ENCODE results near the gene LRRC3. TPM values are rescaled to one million over a fixed set of nuclear protein-coding genes. Genes with fewer than 3 reads are reported as not detected.
"Not testable (repeated sequence)": the region's sequence is repeated elsewhere in the genome, so short reads cannot be mapped to it uniquely, and the experiment has no call there.

The LRRC3 gene
- total RNA-seq, 1 donor from 2014 or later = 2.7 TPM

- intact Hi-C loops (cut with DNase I) = no loop called here
- no peak for DNase-seq
- no peak for ATAC-seq (ENCODE audit: poor library complexity)
These were observed 11.1 kb downstream of the LRRC3 start for GRCh38 chr21:44466351-44466954.

- DNase-seq (no peak), ATAC-seq (ENCODE audit: poor library complexity) (no peak)
- intact Hi-C loops (cut with DNase I) = no loop called here
These were observed 11.9 kb downstream of the LRRC3 start for GRCh38 chr21:44466996-44467858.

- no peak for DNase-seq
- intact Hi-C loops (cut with DNase I) = no loop called here
These were observed 12.5 kb downstream of the LRRC3 start for GRCh38 chr21:44467859-44468195.

GRCh38 chr21:44471341-44471740 is 16.0 kb downstream of the LRRC3 start:
- intact Hi-C loops (cut with DNase I) = loop anchor here (10.0 kb wide), 1 partner anchor 117 kb away; the partner anchor contains the start of gene TRPM2
- DNase-seq (no peak), ATAC-seq (ENCODE audit: poor library complexity) (no peak)

More at GRCh38 chr21:44467859-44468195, 12.5 kb downstream of the LRRC3 start:
- ATAC-seq (ENCODE audit: poor library complexity) = no peak

- intact Hi-C loops (cut with DNase I) = loop anchor here (10.0 kb wide), 1 partner anchor 117 kb away; the partner anchor contains the start of gene TRPM2
- no peak for ATAC-seq (ENCODE audit: poor library complexity)
- no peak for DNase-seq
These were observed 16.7 kb downstream of the LRRC3 start for GRCh38 chr21:44471996-44472395.

- ATAC-seq (ENCODE audit: poor library complexity) (no peak), DNase-seq (no peak)
- intact Hi-C loops (cut with DNase I) = loop anchor here (10.0 kb wide), 1 partner anchor 119 kb away; the partner anchor contains the start of gene TRPM2
These were observed 18.7 kb downstream of the LRRC3 start for GRCh38 chr21:44473915-44474555.

GRCh38 chr21:44475266-44475845 is 20.0 kb downstream of the LRRC3 start:
- intact Hi-C loops (cut with DNase I) = loop anchor here (10.0 kb wide), 1 partner anchor 121 kb away; the partner anchor contains the start of gene TRPM2
- ATAC-seq (ENCODE audit: poor library complexity) = no peak
- no peak for DNase-seq

- no peak for DNase-seq
- intact Hi-C loops (cut with DNase I) = loop anchor here (10.0 kb wide), 1 partner anchor 122 kb away; the partner anchor contains the start of gene TRPM2
- ATAC-seq (ENCODE audit: poor library complexity) = no peak
These were observed 21.8 kb downstream of the LRRC3 start for GRCh38 chr21:44477131-44477530.

- DNase-seq (no peak), ATAC-seq (ENCODE audit: poor library complexity) (no peak)
- intact Hi-C loops (cut with DNase I) = loop anchor here (10.0 kb wide), 1 partner anchor 123 kb away; the partner anchor contains the start of gene TRPM2
These were observed 22.4 kb downstream of the LRRC3 start for GRCh38 chr21:44477712-44478111.

- intact Hi-C loops (cut with DNase I) = loop anchor here (10.0 kb wide), 1 partner anchor 123 kb away; the partner anchor contains the start of gene TRPM2
- ATAC-seq (ENCODE audit: poor library complexity) (peak; percentile 38), DNase-seq (no peak)
These were observed 23.0 kb downstream of the LRRC3 start for GRCh38 chr21:44478124-44478800.

GRCh38 chr21:44478801-44479167 is 23.5 kb downstream of the LRRC3 start:
- DNase-seq = no peak
- intact Hi-C loops (cut with DNase I) = loop anchor here (10.0 kb wide), 1 partner anchor 124 kb away; the partner anchor contains the start of gene TRPM2
- ATAC-seq (ENCODE audit: poor library complexity) = no peak

GRCh38 chr21:44479556-44480199 is 24.4 kb downstream of the LRRC3 start:
- not testable (repeated sequence) for ATAC-seq (ENCODE audit: poor library complexity)
- intact Hi-C loops (cut with DNase I) = loop anchor here (10.0 kb wide), 1 partner anchor 125 kb away; the partner anchor contains the start of gene TRPM2
- peak; percentile 68 for DNase-seq

GRCh38 chr21:44480200-44481053 is 25.1 kb downstream of the LRRC3 start:
- DNase-seq = no peak
- intact Hi-C loops (cut with DNase I) = no loop called here
- no peak for ATAC-seq (ENCODE audit: poor library complexity)

- ATAC-seq (ENCODE audit: poor library complexity) = no peak
- intact Hi-C loops (cut with DNase I) = no loop called here
- no peak for DNase-seq
These were observed 27.4 kb downstream of the LRRC3 start for GRCh38 chr21:44482581-44483287.

GRCh38 chr21:44483288-44484237 is 28.3 kb downstream of the LRRC3 start:
- intact Hi-C loops (cut with DNase I) = no loop called here
- no peak for ATAC-seq (ENCODE audit: poor library complexity)
- no peak for DNase-seq

Measured in Right ventricle myocardium superior (tissue), 1 donor.